Testis (tissue), 3 donors: ENCODE measurements around the gene MYO19. TPM values are rescaled to one million over a fixed set of nuclear protein-coding genes. Genes with fewer than 3 reads are reported as not detected.
"Not testable (repeated sequence)": the region's sequence is repeated elsewhere in the genome, so short reads cannot be mapped to it uniquely, and the experiment has no call there.

Experiments used
- DNase-seq: peaks from one replicate; pipeline ENCODE4 v3.0.0-alpha.2; 2019
- H3K27ac ChIP-seq, 2 donors: fragments of 200-600 bp; sonication (generic); one replicate each; pipeline ENCODE4 v1.5.1; 2019
- H3K27me3 ChIP-seq: fragments of 200-600 bp; sonication (generic); one replicate; pipeline ENCODE4 v1.5.1; 2019
- H3K36me3 ChIP-seq: fragments of 200-600 bp; sonication (generic); one replicate; pipeline ENCODE4 v1.5.1; 2017; ENCODE audit warnings: low read depth; ENCODE audit errors: missing control alignments
- H3K4me1 ChIP-seq: fragments of 200-600 bp; sonication (generic); one replicate; pipeline ENCODE4 v1.5.1; 2019
- H3K4me3 ChIP-seq, 2 donors: fragments of 200-600 bp; sonication (generic); one replicate each; pipeline ENCODE4 v1.5.1; 2017 to 2019
- H3K9me3 ChIP-seq: fragments of 200-600 bp; sonication (generic); one replicate; pipeline ENCODE4 v1.5.1; 2017
- POLR2A ChIP-seq: fragments of 450-650 bp; IDR thresholded peaks from one replicate; pipeline ENCODE4 v1.6.1; 2017; ENCODE audit warnings: antibody characterized with exemption, mild to moderate bottlenecking, moderate library complexity
- WGBS, 2 donors: methylation state at CpG; one replicate each; pipeline ENCODE4 v1.1.5; 2018; 5-methylcytosine and 5-hydroxymethylcytosine counted together
- intact Hi-C: fragments of 100-400 bp; cut with DNase I; formaldehyde crosslinking; loops from one replicate; pipeline ENCODE4 v1.15.1; 2023; ENCODE audit warnings: low total_unique reads
- polyA plus RNA-seq: library from polyadenylated mRNA; stranded (reverse); fragments of 350-450 nt; fragmentation: Illumina TruSeq; extraction: RNeasy Lipid Tissue Mini Kit (QIAGEN cat#74804); gene quantifications from one replicate; pipeline ENCODE4 v1.2.3, GENCODE V29; 2014; ENCODE audit warnings: low read depth, low replicate concordance; ENCODE audit not compliant: insufficient read depth
- small RNA-seq, 2 donors: library from RNA; depleted of rRNA; stranded (forward); fragments of <200 nt; gene quantifications; one replicate each; pipeline ENCODE3, GENCODE V24; 2016
- total RNA-seq, 2 donors: library from RNA; depleted of rRNA; stranded (reverse); fragments of >200 nt; gene quantifications; one replicate each; pipeline ENCODE4 v1.2.3, GENCODE V29; 2016
- TF ChIP-seq, protein P1 (sequence below), 3 experiments: fragments of 450-650 bp in 2 of 3; fragments of 200-600 bp in 1 of 3; sonication (generic) in 1 of 3; IDR thresholded peaks; one replicate each; pipeline ENCODE4 v1.5.1; 2016 to 2019; ENCODE audit warnings: antibody characterized with exemption in 3 of 3, mild to moderate bottlenecking in 2 of 3, moderate library complexity in 1 of 3

Gene MYO19
- total and polyA plus RNA-seq, 3 donors from 2014 or later, result 52.2 to 163 (median 128) TPM

DNA sequence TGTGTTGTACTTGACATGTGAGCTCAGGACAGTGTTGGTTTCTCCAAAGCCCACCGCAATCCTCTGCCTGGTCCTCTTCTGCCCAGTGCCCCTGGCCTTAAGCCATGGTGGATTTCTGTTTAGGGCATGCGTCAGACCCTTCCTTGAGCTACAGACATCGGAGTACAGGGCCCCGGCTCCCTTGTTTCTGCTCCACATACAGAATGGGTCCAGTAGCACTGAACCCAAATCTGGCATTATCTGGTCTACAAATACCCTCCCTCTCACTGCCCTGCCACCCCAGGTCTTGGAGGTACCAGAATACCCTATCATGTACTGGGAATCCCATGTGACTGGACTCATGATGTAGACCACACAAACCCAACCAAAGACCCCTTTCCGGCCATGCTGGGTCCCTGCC, 75.6 kb downstream of the MYO19 start:
- no peak for DNase-seq
- TF ChIP-seq, protein P1, sequence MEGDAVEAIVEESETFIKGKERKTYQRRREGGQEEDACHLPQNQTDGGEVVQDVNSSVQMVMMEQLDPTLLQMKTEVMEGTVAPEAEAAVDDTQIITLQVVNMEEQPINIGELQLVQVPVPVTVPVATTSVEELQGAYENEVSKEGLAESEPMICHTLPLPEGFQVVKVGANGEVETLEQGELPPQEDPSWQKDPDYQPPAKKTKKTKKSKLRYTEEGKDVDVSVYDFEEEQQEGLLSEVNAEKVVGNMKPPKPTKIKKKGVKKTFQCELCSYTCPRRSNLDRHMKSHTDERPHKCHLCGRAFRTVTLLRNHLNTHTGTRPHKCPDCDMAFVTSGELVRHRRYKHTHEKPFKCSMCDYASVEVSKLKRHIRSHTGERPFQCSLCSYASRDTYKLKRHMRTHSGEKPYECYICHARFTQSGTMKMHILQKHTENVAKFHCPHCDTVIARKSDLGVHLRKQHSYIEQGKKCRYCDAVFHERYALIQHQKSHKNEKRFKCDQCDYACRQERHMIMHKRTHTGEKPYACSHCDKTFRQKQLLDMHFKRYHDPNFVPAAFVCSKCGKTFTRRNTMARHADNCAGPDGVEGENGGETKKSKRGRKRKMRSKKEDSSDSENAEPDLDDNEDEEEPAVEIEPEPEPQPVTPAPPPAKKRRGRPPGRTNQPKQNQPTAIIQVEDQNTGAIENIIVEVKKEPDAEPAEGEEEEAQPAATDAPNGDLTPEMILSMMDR (IDR thresholded peaks at IDR 0.05), result no peak
- no peak for TF ChIP-seq POLR2A
- Histone ChIP-seq H3K4me1 (no peaks in the 10 kb centered on the region), H3K27ac (no peak overlapping the region), H3K4me3 (no peak overlapping the region), H3K36me3 (no peaks in the 10 kb centered on the region), H3K9me3 (no peaks in the 10 kb centered on the region), H3K27me3 (no peaks in the 10 kb centered on the region)
- 88 to 94% methylated on average over 5 of the region's 5 CpGs for WGBS, 2 donors
- intact Hi-C loops, result no loop called here

DNA sequence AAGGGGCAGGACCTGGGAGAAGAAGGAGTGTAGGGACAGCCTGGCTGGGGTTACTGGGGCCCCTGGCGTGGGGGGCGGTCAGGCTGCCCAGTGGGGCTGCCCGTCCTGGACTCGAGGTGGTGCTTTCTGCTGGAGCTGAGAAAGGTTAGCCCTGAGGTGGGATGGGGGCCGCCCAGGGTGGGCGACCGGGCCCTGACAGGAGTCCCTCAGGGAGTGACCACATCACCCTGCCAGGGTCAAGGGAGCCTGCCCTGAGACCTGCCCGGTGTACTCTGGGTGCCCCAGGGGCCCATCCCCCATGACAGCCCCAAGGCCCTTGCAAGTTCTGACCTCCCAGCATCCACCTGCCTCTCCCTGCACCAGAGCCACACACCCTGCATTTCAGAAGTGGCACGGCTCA, 77.0 kb downstream of the MYO19 start:
- H3K27me3 ChIP-seq, H3K4me3 ChIP-seq, H3K36me3 ChIP-seq, DNase-seq, H3K27ac ChIP-seq, H3K4me1 ChIP-seq, intact Hi-C loops, H3K9me3 ChIP-seq: not testable (repeated sequence)
- WGBS, 2 donors, result 60 to 88% methylated on average over 1 to 9 of the region's 9 CpGs

DNA sequence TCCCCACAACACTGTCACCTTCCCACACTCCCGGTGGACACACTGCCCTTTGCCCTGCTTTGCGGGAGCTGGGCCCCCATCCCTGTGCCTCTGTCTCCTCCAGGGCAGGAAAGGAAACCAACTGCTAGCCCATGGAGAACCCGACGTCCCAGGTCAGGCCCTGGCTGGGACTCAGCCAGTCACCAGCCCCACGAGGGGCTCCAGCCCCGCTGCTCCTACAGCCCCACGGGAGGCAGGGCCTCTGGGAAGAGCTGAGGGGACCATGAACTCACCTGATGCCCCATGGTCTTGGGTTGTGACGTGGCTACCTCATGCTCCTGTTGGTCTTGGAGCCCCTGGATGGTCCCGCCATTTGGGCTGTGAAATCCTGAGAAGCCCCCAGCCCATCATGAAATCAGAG, 81.8 kb downstream of the MYO19 start:
- intact Hi-C loops, H3K4me1 ChIP-seq, H3K36me3 ChIP-seq, H3K27ac ChIP-seq, H3K9me3 ChIP-seq, DNase-seq, H3K27me3 ChIP-seq, H3K4me3 ChIP-seq: not testable (repeated sequence)
- WGBS, 2 donors, result 82 to 87% methylated on average over 5 to 7 of the region's 9 CpGs

DNA sequence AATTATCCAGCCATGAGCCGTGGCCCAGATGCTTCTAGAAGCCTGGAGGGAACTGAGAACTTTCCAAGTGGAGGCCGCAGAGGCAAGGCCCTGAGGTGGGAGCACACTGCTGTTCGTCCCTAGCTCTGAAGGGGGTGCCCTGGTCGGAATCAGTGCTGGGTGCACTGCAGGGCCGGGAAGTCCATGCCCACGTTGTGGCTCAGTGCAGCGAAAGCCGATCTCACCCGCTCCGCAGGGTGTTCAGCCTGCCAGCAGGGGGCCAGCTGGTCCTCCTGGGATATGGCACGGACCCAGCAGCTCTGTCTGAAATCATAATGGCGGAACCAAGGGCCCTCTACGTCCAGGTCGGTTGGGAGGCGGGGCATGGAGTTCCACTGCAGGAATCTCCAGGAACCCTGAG, 84.7 kb downstream of the MYO19 start:
- H3K36me3 ChIP-seq, intact Hi-C loops, H3K9me3 ChIP-seq, H3K27ac ChIP-seq, H3K27me3 ChIP-seq, H3K4me1 ChIP-seq, DNase-seq, H3K4me3 ChIP-seq: not testable (repeated sequence)
- WGBS, 2 donors, result 75 to 92% methylated on average over 3 to 10 of the region's 15 CpGs

Small RNAs within 50 kb of the gene (small RNA-seq; reads per million reads assigned to genes)
- gene RNA5SP439, result 0 reads per million in 2 donors

Other genes with a start within 250 kb of the MYO19 start
- 10 to 100 TPM in 1 of 2 donors, 1 to 10 TPM in 1; 6.3 to 14.6 TPM for gene TBC1D3G, start 211.0 kb downstream of the MYO19 start, total RNA-seq
- 34.2 TPM for gene TBC1D3G, start 211.0 kb downstream of the MYO19 start, polyA plus RNA-seq
- gene TBC1D3H, start 146.4 kb downstream of the MYO19 start, total RNA-seq, result 1 to 10 TPM in 1 of 2 donors, not detected in 1; 6.8 TPM
- not detected for gene TBC1D3H, start 146.4 kb downstream of the MYO19 start, polyA plus RNA-seq
- 10 to 100 TPM; 45.8 to 46.0 TPM for gene ZNHIT3, start 48.2 kb downstream of the MYO19 start, total RNA-seq
- gene ZNHIT3, start 48.2 kb downstream of the MYO19 start, polyA plus RNA-seq, result 123 TPM
- 1 to 10 TPM; 5.5 to 7.6 TPM for gene PIGW, start 119 bp upstream of the MYO19 start, total RNA-seq
- gene PIGW, start 119 bp upstream of the MYO19 start, polyA plus RNA-seq, result 8.5 TPM
- gene GGNBP2, start 10.1 kb upstream of the MYO19 start, total RNA-seq, result 100 to 1,000 TPM; 104 to 118 TPM
- gene GGNBP2, start 10.1 kb upstream of the MYO19 start, polyA plus RNA-seq, result 144 TPM
- gene DHRS11, start 57.0 kb upstream of the MYO19 start, total RNA-seq, result 10 to 100 TPM; 13.9 to 17.6 TPM
- 38.3 TPM for gene DHRS11, start 57.0 kb upstream of the MYO19 start, polyA plus RNA-seq
- 1 to 10 TPM; 7.6 to 8.1 TPM for gene MRM1, start 66.7 kb upstream of the MYO19 start, total RNA-seq
- 4.4 TPM for gene MRM1, start 66.7 kb upstream of the MYO19 start, polyA plus RNA-seq